Fibroblast of upper back skin (primary cell): ENCODE results near the gene DLG2.
A peak's percentile ranks its signal among the peaks of the same experiment; 100 is the strongest.

Experiments used
- DNase-seq: peaks from one replicate; pipeline ENCODE4 v3.0.0-alpha.2; 2013

Gene DLG2

GRCh38 chr11:84241343-84242131 is 1385.6 kb downstream of the DLG2 start:
- DNase-seq = no peak

GRCh38 chr11:84240847-84241246 is 1386.3 kb downstream of the DLG2 start:
- no peak for DNase-seq

GRCh38 chr11:84236436-84236835 is 1390.7 kb downstream of the DLG2 start:
- no peak for DNase-seq

DNA sequence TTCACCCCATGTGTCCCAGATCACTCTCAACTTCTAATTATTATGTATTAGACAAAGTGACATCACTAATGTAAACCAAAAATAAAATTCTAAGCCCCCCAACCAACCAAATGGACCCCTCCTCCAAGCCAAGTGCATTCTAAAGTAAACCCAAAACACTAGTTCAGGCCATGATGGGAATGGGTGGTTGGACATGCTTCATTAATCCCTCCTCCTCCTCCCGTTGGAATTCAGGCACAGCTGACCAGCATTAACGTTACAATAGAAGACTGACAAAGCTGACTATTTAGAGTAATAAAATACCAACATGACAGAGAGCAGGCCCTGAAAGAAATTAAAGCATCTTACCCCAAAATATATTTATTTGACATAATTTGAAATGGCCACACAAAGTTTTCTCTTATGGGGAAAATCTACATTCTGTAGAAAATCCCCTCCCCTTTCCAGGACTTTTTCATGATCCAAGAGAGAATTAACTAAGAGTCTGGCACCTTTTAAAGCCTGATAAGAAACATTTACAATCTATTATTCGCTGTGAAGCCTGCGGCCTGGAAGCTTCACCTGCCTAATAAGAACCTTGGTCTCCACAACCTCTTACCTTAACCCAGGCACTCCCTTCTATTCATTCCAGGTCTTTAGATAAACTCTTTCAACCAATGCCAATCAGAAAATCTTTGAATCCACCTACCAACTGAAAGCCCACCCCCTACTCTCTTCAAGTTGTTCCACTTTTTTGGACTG is 1392.5 kb downstream of the DLG2 start:
- no peak for DNase-seq

DNA sequence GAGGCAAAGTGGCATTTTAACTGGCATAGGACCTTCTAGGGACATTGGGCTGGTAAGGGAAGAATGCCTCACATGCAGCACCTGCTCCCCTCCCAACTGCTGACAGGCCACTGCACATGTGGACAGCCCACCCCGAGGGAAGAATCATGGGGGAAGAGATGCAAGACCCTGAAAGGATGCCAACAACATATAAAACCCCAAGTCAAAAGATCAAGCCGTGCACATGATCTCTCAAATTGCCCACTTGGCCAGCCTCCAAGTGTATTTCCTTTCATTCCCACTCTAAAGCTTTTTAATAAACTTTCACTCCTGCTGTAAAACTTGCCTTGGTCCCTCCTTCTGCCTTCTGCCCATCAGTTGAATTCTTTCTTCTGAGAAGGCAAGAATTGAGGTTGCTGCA is 1393.1 kb downstream of the DLG2 start:
- DNase-seq = no peak

GRCh38 chr11:84232511-84232910 is 1394.6 kb downstream of the DLG2 start:
- DNase-seq = no peak

DNA sequence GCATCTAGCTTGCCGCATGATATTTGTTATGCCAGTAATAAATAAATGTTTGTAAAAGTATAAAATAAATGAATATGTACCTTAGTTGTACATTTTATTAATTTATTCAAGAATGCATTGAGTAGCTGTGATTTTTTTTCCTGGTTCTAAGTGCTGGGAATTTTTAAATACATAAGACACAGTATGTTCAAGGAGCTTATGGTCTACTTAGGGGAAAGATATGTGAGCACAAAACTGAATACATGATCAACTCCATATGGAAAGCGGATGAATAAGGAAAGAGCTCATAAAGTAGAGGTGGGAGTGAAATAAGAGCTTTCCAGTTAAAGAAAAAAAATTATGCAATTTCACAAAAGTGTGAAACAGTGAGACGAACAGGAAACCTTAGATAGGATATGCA is 1396.7 kb downstream of the DLG2 start:
- DNase-seq = no peak

DNA sequence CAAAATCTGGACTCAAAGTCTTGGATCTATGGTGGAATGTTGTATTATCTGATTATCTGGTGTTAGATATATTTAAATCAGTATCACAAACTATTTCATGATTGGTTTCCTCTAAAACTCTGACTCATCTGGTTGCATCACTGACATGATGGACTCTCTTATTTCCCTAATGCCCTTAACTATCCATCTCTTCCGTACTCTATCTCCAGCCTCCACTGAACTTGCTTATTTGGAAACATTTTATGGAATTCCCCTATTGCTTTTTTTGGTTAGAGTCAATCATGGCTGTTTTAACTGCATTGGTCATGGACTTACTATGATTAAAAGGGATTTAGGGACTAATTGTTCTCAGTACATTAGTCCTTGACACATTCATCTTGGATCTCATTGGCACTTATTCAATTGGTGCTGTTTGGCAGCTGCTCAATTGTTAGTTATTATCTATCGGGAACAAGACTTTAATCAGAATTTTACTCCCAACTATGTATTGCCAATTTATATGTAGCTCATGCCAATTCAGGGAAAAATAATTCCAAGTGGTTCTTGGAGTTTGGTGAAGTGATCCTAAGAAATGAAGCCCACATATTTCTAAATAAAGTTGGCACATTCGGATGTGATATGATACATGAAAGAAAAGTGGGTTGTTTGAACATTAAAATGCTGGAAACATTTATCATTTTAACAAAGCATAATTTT is 1399.0 kb downstream of the DLG2 start:
- no peak for DNase-seq

DNA sequence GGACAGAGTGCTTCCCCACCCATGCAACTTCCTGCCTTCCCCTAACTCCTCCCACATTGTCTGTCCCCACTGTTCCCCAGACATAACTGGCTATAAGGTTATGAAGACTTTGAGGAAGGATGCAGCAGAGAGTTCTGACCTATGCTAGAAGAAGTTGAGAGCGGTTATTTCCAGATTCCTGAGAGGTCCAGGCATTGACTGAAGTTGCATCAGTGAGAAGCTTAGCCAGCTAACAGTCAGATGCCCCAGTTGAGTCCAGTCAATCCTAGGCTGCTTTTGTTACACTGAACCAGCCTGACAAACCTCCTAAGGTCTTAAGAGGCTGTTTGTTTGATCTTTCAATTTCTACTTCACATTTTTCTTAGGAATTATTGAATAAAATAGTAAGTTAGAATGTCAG is 1403.1 kb downstream of the DLG2 start:
- DNase-seq = peak; percentile 64

GRCh38 chr11:84218318-84218717 is 1408.8 kb downstream of the DLG2 start:
- peak; percentile 7 for DNase-seq

DNA sequence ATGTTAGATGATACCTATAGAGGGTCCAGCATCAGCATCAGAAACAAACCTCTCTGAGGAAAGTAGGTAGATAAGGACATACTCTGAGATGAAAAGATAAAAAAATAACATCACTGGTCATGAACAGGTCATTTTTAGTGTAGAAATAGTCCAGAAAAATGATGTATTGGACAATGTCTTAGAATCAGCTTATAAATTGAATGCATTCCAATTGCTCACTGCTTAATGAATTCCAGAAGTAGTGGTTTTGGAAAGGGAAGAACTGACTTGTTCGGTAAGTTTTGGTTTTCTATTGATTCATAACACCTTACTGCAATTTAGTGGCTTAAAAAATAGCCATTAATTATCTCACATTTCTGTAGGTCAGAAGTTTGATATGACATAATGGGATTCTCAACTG is 1411.5 kb downstream of the DLG2 start:
- peak; percentile 25 for DNase-seq

- no peak for DNase-seq
Measured at GRCh38 chr11:84214557-84214956, 1412.6 kb downstream of the DLG2 start.

- no peak for DNase-seq
Measured at GRCh38 chr11:84212468-84213390, 1414.4 kb downstream of the DLG2 start.

DNA sequence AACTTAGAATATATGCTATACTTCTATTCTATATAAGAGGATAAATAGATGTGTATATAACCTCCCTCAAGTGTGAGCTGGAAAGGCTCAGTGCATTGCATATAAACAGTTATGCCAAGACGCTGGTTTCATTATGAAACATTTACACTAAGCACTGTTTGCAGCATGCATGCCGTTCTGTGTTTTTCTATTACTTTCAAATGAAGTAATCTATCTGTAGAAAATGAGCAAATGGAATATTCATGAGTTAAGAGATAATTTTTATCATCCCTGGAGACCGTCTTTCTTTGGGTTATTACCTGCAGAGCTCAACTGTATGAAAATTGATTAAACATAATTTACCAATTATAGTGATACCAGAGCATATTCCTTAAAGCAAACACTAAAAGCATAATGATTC is 1415.2 kb downstream of the DLG2 start:
- DNase-seq = no peak

DNA sequence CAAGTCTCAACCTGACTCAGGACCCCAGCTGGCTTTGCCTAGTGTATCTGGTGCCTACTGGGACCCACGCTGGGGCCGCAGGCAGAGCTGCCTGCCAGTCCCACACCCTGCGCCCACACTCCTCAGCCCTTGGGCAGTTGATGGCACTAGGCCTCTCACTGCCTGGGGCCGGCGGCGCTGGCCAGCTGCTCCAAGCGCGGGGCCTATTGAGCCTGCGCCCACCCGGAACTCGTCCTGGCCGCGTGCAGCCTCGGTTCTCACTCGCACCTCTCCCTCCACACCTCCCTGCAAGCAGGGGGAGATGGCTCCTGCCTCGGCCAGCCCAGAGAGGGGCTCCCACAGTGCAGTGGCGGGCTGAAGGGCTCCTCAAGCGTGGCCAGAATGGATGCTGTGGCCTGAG is 1432.4 kb downstream of the DLG2 start:
- no peak for DNase-seq

DNA sequence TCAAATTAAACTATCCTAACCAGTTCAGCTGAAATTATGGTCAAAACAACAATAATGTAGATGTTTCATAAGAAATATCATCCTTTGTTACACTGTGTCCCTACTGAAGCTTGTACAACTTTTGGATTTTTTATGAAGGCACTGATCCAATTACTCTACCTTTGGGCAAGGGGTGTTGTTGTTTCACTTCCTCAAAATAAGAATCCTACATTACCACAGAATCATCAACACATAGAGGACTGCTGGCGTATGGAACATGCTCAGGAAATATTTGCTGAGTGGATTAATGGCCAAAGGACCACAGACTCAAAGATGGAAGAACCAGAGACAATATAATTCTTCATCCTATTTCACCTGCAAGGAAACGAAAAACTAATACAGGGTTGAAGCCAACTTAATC is 1433.4 kb downstream of the DLG2 start:
- no peak for DNase-seq

- no peak for DNase-seq
Measured at GRCh38 chr11:84188521-84188920, 1438.6 kb downstream of the DLG2 start.

GRCh38 chr11:84173078-84173477 is 1454.1 kb downstream of the DLG2 start:
- no peak for DNase-seq

- DNase-seq = peak; percentile 62
Measured at GRCh38 chr11:84165139-84165538, 1462.0 kb downstream of the DLG2 start.

- peak; percentile 4 for DNase-seq
Measured at GRCh38 chr11:84164728-84165127, 1462.4 kb downstream of the DLG2 start.

DNA sequence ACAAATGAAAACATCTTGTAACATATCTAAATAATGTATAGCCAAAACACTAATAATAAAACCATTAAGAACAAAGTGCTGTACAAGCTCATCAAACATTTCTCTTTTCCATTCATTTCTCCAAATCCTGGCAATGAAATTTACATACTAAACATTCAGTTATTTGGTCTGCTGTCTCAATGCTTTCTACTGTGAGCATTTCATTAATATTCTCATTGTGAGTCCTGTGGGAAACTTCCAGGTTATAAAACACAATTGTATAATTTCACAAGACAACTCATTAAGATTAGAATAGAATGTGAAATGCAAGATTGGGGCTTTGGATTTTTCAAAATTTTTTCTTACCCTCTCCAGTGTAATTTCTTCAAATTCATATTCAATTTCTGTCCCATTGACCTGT is 1464.0 kb downstream of the DLG2 start:
- no peak for DNase-seq

DNA sequence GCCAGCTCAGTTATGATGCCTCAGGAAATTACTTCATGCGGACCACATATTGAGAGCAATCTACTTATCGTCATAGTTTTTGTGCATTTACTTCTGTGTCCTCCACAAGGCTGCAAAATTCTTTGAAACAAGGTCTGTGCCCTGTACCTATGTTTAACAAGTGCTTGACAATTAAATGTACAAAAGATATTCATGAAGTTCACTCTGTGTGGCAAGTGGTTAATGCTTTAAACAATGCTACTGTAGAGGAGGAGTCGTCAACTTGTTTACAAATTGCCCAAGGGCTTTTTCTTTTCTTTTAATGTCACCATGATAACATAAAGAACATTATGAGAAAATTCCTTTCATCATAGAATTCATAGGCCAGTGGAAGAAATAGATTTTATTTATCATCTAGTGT is 1469.5 kb downstream of the DLG2 start:
- no peak for DNase-seq

DNA sequence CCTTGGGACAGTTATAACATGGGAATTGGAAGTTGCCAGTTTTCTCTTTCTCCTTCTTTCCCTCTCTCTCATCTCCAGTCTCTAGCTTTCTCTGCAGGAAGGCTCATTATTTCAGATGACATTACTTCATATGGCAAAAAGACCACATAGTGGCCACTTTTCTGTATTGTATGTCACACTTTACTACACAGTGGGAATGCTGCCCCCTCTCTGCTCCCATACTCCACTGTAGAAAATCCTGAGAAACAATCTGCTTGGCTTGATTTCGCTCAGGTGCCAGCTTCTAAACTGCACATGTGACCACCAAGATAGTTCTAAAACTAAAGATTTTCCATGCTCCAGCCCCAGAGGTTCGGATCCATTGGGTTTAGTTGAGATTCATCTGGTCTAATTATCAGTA is 1480.3 kb downstream of the DLG2 start:
- no peak for DNase-seq
